HEK293 (cell line): ENCODE data around the gene FES.

Experiments used
- CTCF ChIA-PET: fragments of 350-600 bp; formaldehyde crosslinking; extraction: SDS; loops from one replicate; lab custom pipeline; 2021; ENCODE audit warnings: antibody characterized with exemption; lab: Yijun Ruan, JAX
- POLR2A ChIA-PET: fragments of 300-600 bp; formaldehyde crosslinking; extraction: SDS; loops from one replicate; lab custom pipeline; 2020; ENCODE audit warnings: antibody characterized with exemption, inconsistent platforms; lab: Yijun Ruan, JAX
- H3K27ac ChIP-seq: fragments of 200-500 bp; sonication (Bioruptor generic); 2 replicates; pipeline ENCODE4 v1.5.1; 2014; ENCODE audit warnings: low read depth, low read length, control low read depth, inconsistent platforms; ENCODE audit errors: extremely low read depth
- H3K36me3 ChIP-seq, 2 experiments: fragments of 200-500 bp in 1 of 2; sonication (Bioruptor generic) in 1 of 2; 1 replicate in 1 of 2; 2 replicates in 1 of 2; pipeline ENCODE4 v1.5.1; 2014 to 2017; ENCODE audit warnings: inconsistent platforms in 2 of 2, low read length in 2 of 2; ENCODE audit not compliant: control insufficient read depth in 2 of 2, insufficient read depth in 1 of 2
- H3K4me1 ChIP-seq: fragments of 200-500 bp; sonication (Bioruptor generic); 2 replicates; pipeline ENCODE4 v1.5.1; 2014; ENCODE audit warnings: mild to moderate bottlenecking, low read length, inconsistent platforms; ENCODE audit not compliant: control insufficient read depth, insufficient read depth
- H3K4me3 ChIP-seq: 2 replicates; pipeline ENCODE4 v1.5.1; 2011; ENCODE audit warnings: low read depth, mild to moderate bottlenecking, control low read depth, low read length, moderate library complexity
- H3K9me3 ChIP-seq: fragments of 200-500 bp; sonication (Bioruptor generic); 2 replicates; pipeline ENCODE4 v1.5.1; 2014; ENCODE audit warnings: low read depth, low read length, inconsistent platforms; ENCODE audit not compliant: control insufficient read depth, insufficient read depth
- EGR2 ChIP-seq: fragments of 450-650 bp; formaldehyde crosslinking; IDR thresholded peaks from 2 replicates; pipeline ENCODE4 v1.5.1; 2016; ENCODE audit warnings: low read depth, missing biosample characterization, missing genetic modification characterization
- GLIS1 ChIP-seq: fragments of 450-650 bp; formaldehyde crosslinking; IDR thresholded peaks from 2 replicates; pipeline ENCODE4 v1.5.1; 2016; ENCODE audit warnings: missing biosample characterization, missing genetic modification characterization
- HOXD13 ChIP-seq: sonication (generic); formaldehyde crosslinking; IDR thresholded peaks from 2 replicates; pipeline ENCODE4 v1.8.0; 2022; ENCODE audit warnings: missing genetic modification reagents, borderline replicate concordance
- RBAK ChIP-seq: fragments of 450-650 bp; formaldehyde crosslinking; IDR thresholded peaks from 2 replicates; pipeline ENCODE4 v1.5.1; 2016; ENCODE audit warnings: missing biosample characterization, missing genetic modification characterization
- ZFHX2 ChIP-seq: fragments of 450-650 bp; formaldehyde crosslinking; conservative IDR thresholded peaks from 2 replicates; pipeline ENCODE4 v1.5.1; 2016; ENCODE audit warnings: missing biosample characterization, missing genetic modification characterization
- ZNF19 ChIP-seq: fragments of 450-650 bp; formaldehyde crosslinking; IDR thresholded peaks from 2 replicates; pipeline ENCODE4; 2016; ENCODE audit warnings: missing biosample characterization, missing genetic modification characterization, low read depth
- ZNF529 ChIP-seq: fragments of 450-650 bp; formaldehyde crosslinking; IDR thresholded peaks from 2 replicates; pipeline ENCODE4 v1.5.1; 2017; ENCODE audit warnings: missing genetic modification characterization, missing biosample characterization; ENCODE audit not compliant: insufficient replicate concordance
- ZNF585B ChIP-seq: fragments of 450-650 bp; formaldehyde crosslinking; IDR thresholded peaks from 2 replicates; pipeline ENCODE4 v1.5.1; 2016; ENCODE audit warnings: missing biosample characterization, missing genetic modification characterization
- ZNF621 ChIP-seq: fragments of 450-650 bp; formaldehyde crosslinking; IDR thresholded peaks from 2 replicates; pipeline ENCODE4 v1.5.1; 2017; ENCODE audit warnings: missing biosample characterization, missing genetic modification characterization
- ZNF658 ChIP-seq: fragments of 450-650 bp; formaldehyde crosslinking; IDR thresholded peaks from 2 replicates; pipeline ENCODE4; 2016; ENCODE audit warnings: missing biosample characterization, missing genetic modification characterization
- TF ChIP-seq, protein P1 (sequence below): fragments of 450-650 bp; formaldehyde crosslinking; optimal IDR thresholded peaks from 2 replicates; pipeline ENCODE3; 2016; ENCODE audit warnings: missing biosample characterization, mild to moderate bottlenecking, missing genetic modification characterization
- TF ChIP-seq, protein P2 (sequence below): fragments of 450-650 bp; formaldehyde crosslinking; IDR thresholded peaks from 2 replicates; pipeline ENCODE4; 2016; ENCODE audit warnings: missing biosample characterization, missing genetic modification characterization
- TF ChIP-seq, protein P3 (sequence below): fragments of 450-650 bp; formaldehyde crosslinking; IDR thresholded peaks from 2 replicates; pipeline ENCODE4 v1.5.1; 2016; ENCODE audit warnings: missing biosample characterization, missing genetic modification characterization, borderline replicate concordance
- TF ChIP-seq, protein P4 (sequence below): fragments of 450-650 bp; formaldehyde crosslinking; IDR thresholded peaks from 2 replicates; pipeline ENCODE4 v1.5.1; 2016; ENCODE audit warnings: missing biosample characterization, missing genetic modification characterization

The FES gene

DNA sequence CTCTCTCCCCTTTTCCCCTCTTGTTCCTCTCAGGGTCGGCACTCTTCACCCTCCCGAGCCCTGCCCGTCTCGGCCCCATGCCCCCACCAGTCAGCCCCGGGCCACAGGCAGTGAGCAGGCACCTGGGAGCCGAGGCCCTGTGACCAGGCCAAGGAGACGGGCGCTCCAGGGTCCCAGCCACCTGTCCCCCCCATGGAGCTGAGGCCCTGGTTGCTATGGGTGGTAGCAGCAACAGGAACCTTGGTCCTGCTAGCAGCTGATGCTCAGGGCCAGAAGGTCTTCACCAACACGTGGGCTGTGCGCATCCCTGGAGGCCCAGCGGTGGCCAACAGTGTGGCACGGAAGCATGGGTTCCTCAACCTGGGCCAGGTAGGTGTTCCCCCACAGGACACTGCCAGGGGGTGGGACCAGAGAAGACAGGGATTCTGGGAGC lies 8.7 kb upstream of the FES start (continued):
- TF ChIP-seq HOXD13 (CRISPR knock-in tag) (no peak), ZNF621 (tag by site-specific recombination) (no peak), ZNF585B (no peak), ZNF529 (tag by site-specific recombination) (no peak)
- TF ChIP-seq, protein P1, sequence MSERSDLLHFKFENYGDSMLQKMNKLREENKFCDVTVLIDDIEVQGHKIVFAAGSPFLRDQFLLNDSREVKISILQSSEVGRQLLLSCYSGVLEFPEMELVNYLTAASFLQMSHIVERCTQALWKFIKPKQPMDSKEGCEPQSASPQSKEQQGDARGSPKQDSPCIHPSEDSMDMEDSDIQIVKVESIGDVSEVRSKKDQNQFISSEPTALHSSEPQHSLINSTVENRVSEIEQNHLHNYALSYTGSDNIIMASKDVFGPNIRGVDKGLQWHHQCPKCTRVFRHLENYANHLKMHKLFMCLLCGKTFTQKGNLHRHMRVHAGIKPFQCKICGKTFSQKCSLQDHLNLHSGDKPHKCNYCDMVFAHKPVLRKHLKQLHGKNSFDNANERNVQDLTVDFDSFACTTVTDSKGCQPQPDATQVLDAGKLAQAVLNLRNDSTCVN (tag by site-specific recombination) = no peak

DNA sequence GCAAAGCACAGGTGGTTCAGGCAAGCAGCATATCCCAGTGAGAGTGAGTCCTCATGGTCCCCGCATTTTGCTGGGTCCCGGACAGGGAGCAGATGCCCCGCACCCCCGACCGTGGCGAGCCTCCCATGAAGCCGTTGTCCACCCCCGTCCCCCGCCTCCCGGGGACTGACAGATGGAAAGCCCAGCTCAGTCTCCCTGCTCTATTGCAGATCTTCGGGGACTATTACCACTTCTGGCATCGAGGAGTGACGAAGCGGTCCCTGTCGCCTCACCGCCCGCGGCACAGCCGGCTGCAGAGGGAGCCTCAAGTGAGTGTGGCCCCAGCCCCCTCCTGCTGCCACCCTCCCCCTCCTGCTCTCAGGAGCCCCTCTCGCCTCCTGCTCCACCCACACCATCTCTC lies 8.3 kb upstream of the FES start:
- CTCF ChIA-PET = interaction anchor here (4.1 kb wide), 1 partner anchor 10 kb away, joined by 23 read pairs; no protein-coding TSS in a partner anchor

DNA sequence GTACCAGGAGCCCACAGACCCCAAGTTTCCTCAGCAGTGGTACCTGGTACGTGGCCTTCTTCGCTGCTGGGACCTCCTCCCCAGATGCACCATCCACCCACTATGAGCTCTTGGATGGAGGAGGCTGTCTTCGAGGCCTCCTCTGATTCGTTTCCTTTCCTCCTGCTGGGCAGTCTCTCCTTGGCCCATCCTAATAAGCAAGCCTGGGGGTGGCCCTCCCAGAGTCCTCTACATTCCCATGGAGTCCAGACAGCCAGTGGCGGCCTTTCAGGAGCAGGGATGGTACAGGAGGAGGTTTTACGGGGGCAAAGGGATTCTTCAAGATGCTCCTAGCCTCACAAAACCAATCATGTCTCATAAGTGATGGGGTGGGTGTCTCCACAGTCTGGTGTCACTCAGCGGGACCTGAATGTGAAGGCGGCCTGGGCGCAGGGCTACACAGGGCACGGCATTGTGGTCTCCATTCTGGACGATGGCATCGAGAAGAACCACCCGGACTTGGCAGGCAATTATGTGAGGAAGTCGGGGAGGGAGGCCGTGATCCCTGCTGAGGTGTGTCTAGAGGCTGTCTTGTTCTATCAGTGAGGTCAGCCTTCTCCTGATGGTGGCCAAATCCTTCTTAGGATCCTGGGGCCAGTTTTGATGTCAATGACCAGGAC lies 7.7 kb upstream of the FES start:
- Histone ChIP-seq H3K4me1 (peaks cover 20% of the 10 kb centered on the region), H3K27ac (no peak overlapping the region), H3K9me3 (no peaks in the 10 kb centered on the region), H3K36me3 (peaks cover 15 to 67% of the 10 kb centered on the region in 2 experiments), H3K4me3 (no peak overlapping the region)
- CTCF ChIA-PET = interaction anchor here (4.1 kb wide), 1 partner anchor 10 kb away, joined by 23 read pairs; no protein-coding TSS in a partner anchor
- POLR2A ChIA-PET = no interaction called here
- peak; percentile 70 for TF ChIP-seq GLIS1
- TF ChIP-seq, protein P2, sequence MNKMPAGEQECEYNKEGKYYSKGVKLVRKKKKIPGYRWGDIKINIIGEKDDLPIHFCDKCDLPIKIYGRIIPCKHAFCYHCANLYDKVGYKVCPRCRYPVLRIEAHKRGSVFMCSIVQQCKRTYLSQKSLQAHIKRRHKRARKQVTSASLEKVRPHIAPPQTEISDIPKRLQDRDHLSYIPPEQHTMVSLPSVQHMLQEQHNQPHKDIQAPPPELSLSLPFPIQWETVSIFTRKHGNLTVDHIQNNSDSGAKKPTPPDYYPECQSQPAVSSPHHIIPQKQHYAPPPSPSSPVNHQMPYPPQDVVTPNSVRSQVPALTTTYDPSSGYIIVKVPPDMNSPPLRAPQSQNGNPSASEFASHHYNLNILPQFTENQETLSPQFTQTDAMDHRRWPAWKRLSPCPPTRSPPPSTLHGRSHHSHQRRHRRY (tag by site-specific recombination) = no peak

More for the DNA sequence above, 8.3 kb upstream of the FES start:
- Histone ChIP-seq H3K4me3 (no peak overlapping the region), H3K4me1 (peaks cover 20% of the 10 kb centered on the region), H3K36me3 (peaks cover 15 to 61% of the 10 kb centered on the region in 2 experiments), H3K9me3 (no peaks in the 10 kb centered on the region), H3K27ac (no peak overlapping the region)
- POLR2A ChIA-PET = no interaction called here
- TF ChIP-seq RBAK (tag by site-specific recombination) (no peak), ZNF658 (tag by site-specific recombination) (no peak)
- TF ChIP-seq, protein P3, sequence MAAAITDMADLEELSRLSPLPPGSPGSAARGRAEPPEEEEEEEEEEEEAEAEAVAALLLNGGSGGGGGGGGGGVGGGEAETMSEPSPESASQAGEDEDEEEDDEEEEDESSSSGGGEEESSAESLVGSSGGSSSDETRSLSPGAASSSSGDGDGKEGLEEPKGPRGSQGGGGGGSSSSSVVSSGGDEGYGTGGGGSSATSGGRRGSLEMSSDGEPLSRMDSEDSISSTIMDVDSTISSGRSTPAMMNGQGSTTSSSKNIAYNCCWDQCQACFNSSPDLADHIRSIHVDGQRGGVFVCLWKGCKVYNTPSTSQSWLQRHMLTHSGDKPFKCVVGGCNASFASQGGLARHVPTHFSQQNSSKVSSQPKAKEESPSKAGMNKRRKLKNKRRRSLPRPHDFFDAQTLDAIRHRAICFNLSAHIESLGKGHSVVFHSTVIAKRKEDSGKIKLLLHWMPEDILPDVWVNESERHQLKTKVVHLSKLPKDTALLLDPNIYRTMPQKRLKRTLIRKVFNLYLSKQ (tag by site-specific recombination) = no peak
- TF ChIP-seq, protein P4, sequence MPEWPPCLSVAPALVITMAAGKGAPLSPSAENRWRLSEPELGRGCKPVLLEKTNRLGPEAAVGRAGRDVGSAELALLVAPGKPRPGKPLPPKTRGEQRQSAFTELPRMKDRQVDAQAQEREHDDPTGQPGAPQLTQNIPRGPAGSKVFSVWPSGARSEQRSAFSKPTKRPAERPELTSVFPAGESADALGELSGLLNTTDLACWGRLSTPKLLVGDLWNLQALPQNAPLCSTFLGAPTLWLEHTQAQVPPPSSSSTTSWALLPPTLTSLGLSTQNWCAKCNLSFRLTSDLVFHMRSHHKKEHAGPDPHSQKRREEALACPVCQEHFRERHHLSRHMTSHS (tag by site-specific recombination) = no peak

DNA sequence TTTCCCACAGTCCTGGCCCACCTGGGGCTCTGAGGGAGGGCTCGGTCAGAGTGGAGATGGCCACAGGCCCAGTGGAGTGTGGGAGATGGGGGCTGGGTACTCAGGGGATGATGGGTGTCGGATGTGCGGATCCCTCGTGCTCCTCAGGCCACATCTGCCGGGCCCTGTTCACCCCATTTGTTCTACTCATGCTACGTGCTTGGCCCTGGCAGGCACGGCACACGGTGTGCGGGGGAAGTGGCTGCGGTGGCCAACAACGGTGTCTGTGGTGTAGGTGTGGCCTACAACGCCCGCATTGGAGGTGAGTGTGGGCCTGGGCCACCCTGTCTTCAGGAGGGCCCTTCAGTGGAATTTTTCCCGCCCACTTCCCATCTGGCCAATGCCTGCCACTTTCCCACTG lies 7.0 kb upstream of the FES start:
- Histone ChIP-seq H3K36me3 (peaks cover 15 to 74% of the 10 kb centered on the region in 2 experiments), H3K9me3 (no peaks in the 10 kb centered on the region)
- no peak for TF ChIP-seq ZNF19
- TF ChIP-seq ZFHX2 (tag by site-specific recombination) = peak; percentile 62
- TF ChIP-seq EGR2 (tag by site-specific recombination) = peak; percentile 47
- TF ChIP-seq, all 188 proteins: peak for 2
- Histone ChIP-seq H3K27ac (no peak overlapping the region), H3K4me1 (peaks cover 20% of the 10 kb centered on the region), H3K4me3 (no peak overlapping the region)
- ChIA-PET CTCF (interaction anchor here (0.5 to 4.1 kb wide), 2 partner anchors 9 to 230 kb away, joined by 5 to 23 read pairs; no protein-coding TSS in a partner anchor), POLR2A (no interaction called here)
